ENCODE results near the gene PLEKHG1.

GRCh38 chr6:150584065-150584464, 15.6 kb upstream of the PLEKHG1 start:
- TF ChIP-seq ZNF549 (CRISPR knock-in tag; IDR thresholded peaks at IDR 0.05) (no peak), CTCF (CRISPR knock-in tag; IDR thresholded peaks at IDR 0.05) (no peak), MAX (IDR thresholded peaks at IDR 0.05) (no peak), MXD4 (CRISPR knock-in tag; IDR thresholded peaks at IDR 0.05) (no peak), ZNF629 (CRISPR knock-in tag; conservative IDR thresholded peaks at IDR 0.05) (no peak), ZFX (CRISPR knock-in tag; IDR thresholded peaks at IDR 0.05; ENCODE audit: low read depth) (no peak), ZNF282 (IDR thresholded peaks at IDR 0.05; ENCODE audit: partially characterized antibody) (no peak), MAFF (IDR thresholded peaks at IDR 0.05; ENCODE audit: low read depth, low read length) (no peak), ZNF530 (CRISPR knock-in tag; IDR thresholded peaks at IDR 0.05; ENCODE audit: low read depth) (no peak), ZNF256 (CRISPR knock-in tag; conservative IDR thresholded peaks at IDR 0.05) (no peak)

Data from HepG2 (cell line).